ENCODE measurements around the gene FGF19.

The FGF19 gene

GRCh38 chr11:69746752-69747742 is 43.2 kb upstream of the FGF19 start:
- H3K4me3 ChIP-seq (replicated peaks in 1 of 2; ENCODE audit: low read depth in 2 of 2, low read length in 2 of 2), result no peak overlapping the region
- DNase-seq (ENCODE audit: low read depth in 2 of 2), result peak in 1 of 2 donors; percentile 31
- TF ChIP-seq CTCF (IDR thresholded peaks at IDR 0.05; ENCODE audit: low read depth, low read length), result no peak

GRCh38 chr11:69746140-69746539 is 42.3 kb upstream of the FGF19 start:
- H3K4me3 ChIP-seq (replicated peaks in 1 of 2; ENCODE audit: low read depth in 2 of 2, low read length in 2 of 2), result no peak overlapping the region
- DNase-seq (ENCODE audit: low read depth in 2 of 2), result no peak
- no peak for TF ChIP-seq CTCF (IDR thresholded peaks at IDR 0.05; ENCODE audit: low read depth, low read length)

GRCh38 chr11:69745201-69745600 is 41.4 kb upstream of the FGF19 start:
- no peak for TF ChIP-seq CTCF (IDR thresholded peaks at IDR 0.05; ENCODE audit: low read depth, low read length)
- no peak for DNase-seq (ENCODE audit: low read depth in 2 of 2)
- no peak overlapping the region for H3K4me3 ChIP-seq (replicated peaks in 1 of 2; ENCODE audit: low read depth in 2 of 2, low read length in 2 of 2)

GRCh38 chr11:69744435-69744834 is 40.6 kb upstream of the FGF19 start:
- DNase-seq (ENCODE audit: low read depth in 2 of 2), result peak; percentile 37 to 86
- TF ChIP-seq CTCF (IDR thresholded peaks at IDR 0.05; ENCODE audit: low read depth, low read length), result no peak
- no peak overlapping the region for H3K4me3 ChIP-seq (replicated peaks in 1 of 2; ENCODE audit: low read depth in 2 of 2, low read length in 2 of 2)

GRCh38 chr11:69734841-69735240 is 31.0 kb upstream of the FGF19 start:
- H3K4me3 ChIP-seq (replicated peaks in 1 of 2; ENCODE audit: low read depth in 2 of 2, low read length in 2 of 2), result no peak overlapping the region
- TF ChIP-seq CTCF (IDR thresholded peaks at IDR 0.05; ENCODE audit: low read depth, low read length), result no peak
- DNase-seq (ENCODE audit: low read depth in 2 of 2), result no peak

GRCh38 chr11:69734367-69734766 is 30.5 kb upstream of the FGF19 start:
- no peak for TF ChIP-seq CTCF (IDR thresholded peaks at IDR 0.05; ENCODE audit: low read depth, low read length)
- H3K4me3 ChIP-seq (replicated peaks in 1 of 2; ENCODE audit: low read depth in 2 of 2, low read length in 2 of 2), result no peak overlapping the region
- DNase-seq (ENCODE audit: low read depth in 2 of 2), result no peak

Data from cardiac fibroblast (primary cell).